Astrocyte (in vitro differentiated cells and primary cell): Measurements from ENCODE around the gene PRR5. TPM values are rescaled to one million over a fixed set of nuclear protein-coding genes. Genes with fewer than 3 reads are reported as not detected.
A peak's percentile ranks its signal among the peaks of the same experiment; 100 is the strongest.

Experiments
- DNase-seq: peaks from one replicate; pipeline ENCODE4 v3.0.0-alpha.2; 2010; ENCODE audit warnings: low read depth
- FAIRE-seq: peaks from 2 replicates; lab custom pipeline; 2011; peaks lifted over from hg19 to GRCh38; lab: Jason Lieb, UNC
- H2AFZ ChIP-seq: 2 replicates; pipeline ENCODE4 v1.6.0; 2012; ENCODE audit warnings: low read depth, low read length, inconsistent platforms
- H3K27ac ChIP-seq: 2 replicates; pipeline ENCODE4 v1.5.1; 2011; ENCODE audit warnings: low read depth, low read length, inconsistent platforms
- H3K27me3 ChIP-seq: 2 replicates; pipeline ENCODE4 v1.6.0; 2011; ENCODE audit warnings: low read length, inconsistent platforms; ENCODE audit not compliant: insufficient read depth
- H3K36me3 ChIP-seq: 2 replicates; pipeline ENCODE4 v1.5.1; 2011; ENCODE audit warnings: low read length, inconsistent platforms; ENCODE audit not compliant: insufficient read depth
- H3K4me1 ChIP-seq: 2 replicates; pipeline ENCODE4 v1.5.1; 2011; ENCODE audit warnings: low read length, inconsistent platforms; ENCODE audit not compliant: insufficient read depth
- H3K4me2 ChIP-seq: 2 replicates; pipeline ENCODE4 v1.6.0; 2012; ENCODE audit warnings: low read length, inconsistent platforms
- H3K4me3 ChIP-seq: 2 replicates; pipeline ENCODE4 v1.5.1; 2011; ENCODE audit warnings: low read depth, mild to moderate bottlenecking, low read length, inconsistent platforms; ENCODE audit not compliant: insufficient read depth
- H3K79me2 ChIP-seq: 2 replicates; pipeline ENCODE4 v1.6.0; 2012; ENCODE audit warnings: mild to moderate bottlenecking, low read length, inconsistent platforms; ENCODE audit not compliant: insufficient read depth
- H3K9ac ChIP-seq: 2 replicates; pipeline ENCODE4 v1.6.0; 2012; ENCODE audit warnings: mild to moderate bottlenecking, low read length, inconsistent platforms
- H3K9me3 ChIP-seq: 2 replicates; pipeline ENCODE4 v1.5.1; 2012; ENCODE audit warnings: low read depth, mild to moderate bottlenecking, low read length, inconsistent platforms; ENCODE audit not compliant: insufficient read depth
- H4K20me1 ChIP-seq: 2 replicates; pipeline ENCODE4 v1.6.0; 2012; ENCODE audit warnings: low read length, inconsistent platforms; ENCODE audit not compliant: insufficient read depth
- H3K27ac Mint-ChIP-seq: one replicate; pipeline ENCODE4 v1.8.0; 2021; ENCODE audit warnings: mild to moderate bottlenecking, mixed read lengths; ENCODE audit not compliant: unreplicated experiment
- H3K27me3 Mint-ChIP-seq: one replicate; pipeline ENCODE4 v1.8.0; 2021; ENCODE audit warnings: low read depth, mixed read lengths; ENCODE audit not compliant: unreplicated experiment
- H3K36me3 Mint-ChIP-seq: one replicate; pipeline ENCODE4 v1.8.0; 2021; ENCODE audit warnings: low read depth, mixed read lengths; ENCODE audit not compliant: unreplicated experiment
- H3K4me1 Mint-ChIP-seq: one replicate; pipeline ENCODE4 v1.8.0; 2021; ENCODE audit warnings: low read depth, mixed read lengths; ENCODE audit not compliant: unreplicated experiment
- H3K4me3 Mint-ChIP-seq: one replicate; pipeline ENCODE4 v1.8.0; 2021; ENCODE audit warnings: mild to moderate bottlenecking, moderate library complexity, mixed read lengths; ENCODE audit not compliant: unreplicated experiment
- H3K9me3 Mint-ChIP-seq: one replicate; pipeline ENCODE4 v1.8.0; 2021; ENCODE audit warnings: mild to moderate bottlenecking, mixed read lengths; ENCODE audit not compliant: unreplicated experiment
- CTCF ChIP-seq: IDR thresholded peaks from 2 replicates; pipeline ENCODE4 v1.5.1; 2011; ENCODE audit warnings: low read depth, mild to moderate bottlenecking, inconsistent platforms, low read length, moderate library complexity; ENCODE audit not compliant: insufficient read depth
- EZH2 ChIP-seq: IDR thresholded peaks from 2 replicates; pipeline ENCODE4 v1.6.1; 2012; ENCODE audit warnings: mild to moderate bottlenecking, low read length, inconsistent platforms; ENCODE audit not compliant: insufficient read depth
- total RNA-seq: library from RNA; stranded (reverse); gene quantifications from 2 replicates; pipeline ENCODE4 v1.2.1, GENCODE V29; 2021

PRR5 gene
- total RNA-seq, 1 donor from 2014 or later = 23.6 TPM

- no peaks in the 10 kb centered on the region for H3K36me3 Mint-ChIP-seq
These were observed 16.5 kb upstream of the PRR5 start for GRCh38 chr22:44685384-44686056.

GRCh38 chr22:44686873-44687600 is 15.0 kb upstream of the PRR5 start:
- H3K9me3 Mint-ChIP-seq = no peaks in the 10 kb centered on the region
- Histone ChIP-seq H3K27me3 (no peaks in the 10 kb centered on the region), H3K9ac (no peak overlapping the region), H3K79me2 (no peaks in the 10 kb centered on the region), H3K27ac (no peak overlapping the region), H3K36me3 (no peaks in the 10 kb centered on the region), H4K20me1 (no peaks in the 10 kb centered on the region), H3K4me1 (peaks cover 21% of the 10 kb centered on the region), H3K4me2 (no peak overlapping the region), H2AFZ (no peak overlapping the region), H3K4me3 (no peak overlapping the region), H3K9me3 (no peaks in the 10 kb centered on the region)
- H3K4me3 Mint-ChIP-seq = no peak overlapping the region
- peaks cover 24% of the 10 kb centered on the region for H3K4me1 Mint-ChIP-seq
- H3K27me3 Mint-ChIP-seq = peaks cover 3% of the 10 kb centered on the region
- DNase-seq (peak; percentile 53), FAIRE-seq (no peak)
- TF ChIP-seq EZH2 (no peak), CTCF (no peak)
- no peak overlapping the region for H3K27ac Mint-ChIP-seq
- H3K36me3 Mint-ChIP-seq = no peaks in the 10 kb centered on the region

More at GRCh38 chr22:44685384-44686056, 16.5 kb upstream of the PRR5 start:
- H3K27me3 ChIP-seq = no peaks in the 10 kb centered on the region
- H3K4me3 Mint-ChIP-seq = no peak overlapping the region
- no peak overlapping the region for H3K4me3 ChIP-seq
- DNase-seq = peak; percentile 51
- TF ChIP-seq CTCF (no peak), EZH2 (no peak)
- peaks cover 5% of the 10 kb centered on the region for H3K27me3 Mint-ChIP-seq
- FAIRE-seq = no peak
- no peaks in the 10 kb centered on the region for H3K79me2 ChIP-seq
- peak overlapping the region; percentile 94 for H3K27ac Mint-ChIP-seq
- peak overlapping the region; percentile 17 for H3K9ac ChIP-seq
- H3K4me2 ChIP-seq = peak overlapping the region; percentile 45
- H3K9me3 ChIP-seq = no peaks in the 10 kb centered on the region
- peak overlapping the region; percentile 44 for H2AFZ ChIP-seq
- no peaks in the 10 kb centered on the region for H3K36me3 ChIP-seq
- no peaks in the 10 kb centered on the region for H4K20me1 ChIP-seq
- peaks cover 24% of the 10 kb centered on the region for H3K4me1 Mint-ChIP-seq
- no peaks in the 10 kb centered on the region for H3K9me3 Mint-ChIP-seq
- H3K27ac ChIP-seq = no peak overlapping the region
- peaks cover 21% of the 10 kb centered on the region for H3K4me1 ChIP-seq
